ENCODE measurements around the gene VPS8. TPM values are rescaled to one million over a fixed set of nuclear protein-coding genes. Genes with fewer than 3 reads are reported as not detected.

Gene VPS8
- total RNA-seq, 3 donors from 2014 or later: 52.2 to 86.3 (median 61.9) TPM

DNA sequence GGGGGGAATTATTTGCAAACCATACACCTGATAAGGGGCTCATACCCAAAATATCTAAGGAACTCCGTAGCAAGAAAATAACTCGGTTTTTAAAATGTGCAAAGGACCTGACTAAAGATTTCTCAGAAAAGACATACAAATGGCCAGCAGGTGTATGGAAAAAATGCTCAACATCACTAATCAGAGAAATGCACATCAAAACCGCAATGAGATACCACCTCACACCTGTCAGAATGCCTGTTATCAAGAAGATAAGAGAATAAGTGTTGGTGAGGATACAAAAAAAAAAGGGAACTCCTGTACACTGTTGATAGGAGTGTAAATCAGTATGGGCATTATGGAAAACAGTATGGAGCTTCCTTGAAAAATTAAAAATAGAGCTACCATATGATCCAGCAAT lies 251.5 kb downstream of the VPS8 start:
- no peaks in the 10 kb centered on the region for H3K27me3 ChIP-seq
- no peak overlapping the region for H3K4me3 ChIP-seq
- no peak for DNase-seq (ENCODE audit: low spot score in 2 of 2)
- no peaks in the 10 kb centered on the region for H3K4me1 ChIP-seq
- TF ChIP-seq POLR2AphosphoS5 (IDR thresholded peaks at IDR 0.05) (no peak), POLR2A (IDR thresholded peaks at IDR 0.05) (no peak)
- TF ChIP-seq, protein P1, sequence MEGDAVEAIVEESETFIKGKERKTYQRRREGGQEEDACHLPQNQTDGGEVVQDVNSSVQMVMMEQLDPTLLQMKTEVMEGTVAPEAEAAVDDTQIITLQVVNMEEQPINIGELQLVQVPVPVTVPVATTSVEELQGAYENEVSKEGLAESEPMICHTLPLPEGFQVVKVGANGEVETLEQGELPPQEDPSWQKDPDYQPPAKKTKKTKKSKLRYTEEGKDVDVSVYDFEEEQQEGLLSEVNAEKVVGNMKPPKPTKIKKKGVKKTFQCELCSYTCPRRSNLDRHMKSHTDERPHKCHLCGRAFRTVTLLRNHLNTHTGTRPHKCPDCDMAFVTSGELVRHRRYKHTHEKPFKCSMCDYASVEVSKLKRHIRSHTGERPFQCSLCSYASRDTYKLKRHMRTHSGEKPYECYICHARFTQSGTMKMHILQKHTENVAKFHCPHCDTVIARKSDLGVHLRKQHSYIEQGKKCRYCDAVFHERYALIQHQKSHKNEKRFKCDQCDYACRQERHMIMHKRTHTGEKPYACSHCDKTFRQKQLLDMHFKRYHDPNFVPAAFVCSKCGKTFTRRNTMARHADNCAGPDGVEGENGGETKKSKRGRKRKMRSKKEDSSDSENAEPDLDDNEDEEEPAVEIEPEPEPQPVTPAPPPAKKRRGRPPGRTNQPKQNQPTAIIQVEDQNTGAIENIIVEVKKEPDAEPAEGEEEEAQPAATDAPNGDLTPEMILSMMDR (IDR thresholded peaks at IDR 0.05): no peak
- intact Hi-C loops (cut with DNase I; ENCODE audit: low total_unique reads): no loop called here
- H3K27ac ChIP-seq: no peak overlapping the region
- H3K9me3 ChIP-seq: peaks cover 5 to 7% of the 10 kb centered on the region in 2 donors
- no peaks in the 10 kb centered on the region for H3K36me3 ChIP-seq

DNA sequence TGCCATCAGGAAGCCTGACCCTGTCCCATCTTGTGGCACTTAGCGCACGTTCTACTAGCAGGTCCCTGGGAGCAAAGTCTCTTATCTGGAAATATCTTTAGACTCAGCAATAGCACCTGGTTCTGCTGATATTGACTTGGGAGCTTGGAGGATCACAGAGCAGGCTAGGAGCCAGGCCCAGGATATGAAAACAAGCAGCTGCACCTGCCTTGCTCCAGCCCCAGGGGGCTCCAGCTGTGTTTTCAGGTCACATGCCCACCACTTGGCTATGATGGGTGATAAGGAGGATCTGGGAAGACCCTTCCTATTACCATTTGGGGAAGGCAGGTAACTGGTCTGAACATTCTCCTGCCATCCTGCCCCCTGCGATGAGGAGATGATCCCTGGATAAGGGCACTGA lies 253.1 kb downstream of the VPS8 start:
- Histone ChIP-seq H3K4me1 (no peaks in the 10 kb centered on the region), H3K4me3 (no peak overlapping the region), H3K9me3 (peaks cover 5 to 7% of the 10 kb centered on the region in 2 donors), H3K27ac (no peak overlapping the region), H3K27me3 (no peaks in the 10 kb centered on the region), H3K36me3 (no peaks in the 10 kb centered on the region)
- intact Hi-C loops (cut with DNase I; ENCODE audit: low total_unique reads): no loop called here
- TF ChIP-seq POLR2A (IDR thresholded peaks at IDR 0.05) (no peak), POLR2AphosphoS5 (IDR thresholded peaks at IDR 0.05) (no peak)
- TF ChIP-seq, protein P1 (IDR thresholded peaks at IDR 0.05): no peak
- DNase-seq (ENCODE audit: low spot score in 2 of 2): no peak

DNA sequence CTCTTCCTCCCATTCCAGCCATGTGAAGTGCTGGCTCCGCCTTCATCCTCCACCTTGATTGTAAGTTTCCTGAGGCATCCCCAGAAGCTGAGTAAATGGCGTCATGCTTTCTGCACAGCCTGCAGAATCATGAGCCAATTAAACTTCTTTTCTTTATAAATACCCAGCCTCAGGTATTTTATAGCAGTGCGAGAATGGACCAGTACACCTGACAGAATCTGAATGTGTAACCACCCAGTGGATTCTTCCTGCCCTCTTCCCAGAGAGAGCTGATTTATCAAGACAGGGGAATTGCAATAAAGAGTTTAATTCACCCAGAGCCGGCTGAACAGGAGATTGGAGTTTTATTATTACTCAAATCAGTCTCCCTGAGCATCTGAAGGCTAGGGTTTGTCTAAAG lies 254.3 kb downstream of the VPS8 start:
- no peak overlapping the region for H3K4me3 ChIP-seq
- H3K9me3 ChIP-seq: no peaks in the 10 kb centered on the region
- no peaks in the 10 kb centered on the region for H3K4me1 ChIP-seq
- intact Hi-C loops (cut with DNase I; ENCODE audit: low total_unique reads): no loop called here
- no peak for TF ChIP-seq POLR2A (IDR thresholded peaks at IDR 0.05)
- TF ChIP-seq POLR2AphosphoS5 (IDR thresholded peaks at IDR 0.05): no peak
- TF ChIP-seq, protein P1 (IDR thresholded peaks at IDR 0.05): no peak
- H3K27me3 ChIP-seq: no peaks in the 10 kb centered on the region
- H3K36me3 ChIP-seq: no peaks in the 10 kb centered on the region
- H3K27ac ChIP-seq: no peak overlapping the region
- no peak for DNase-seq (ENCODE audit: low spot score in 2 of 2)

DNA sequence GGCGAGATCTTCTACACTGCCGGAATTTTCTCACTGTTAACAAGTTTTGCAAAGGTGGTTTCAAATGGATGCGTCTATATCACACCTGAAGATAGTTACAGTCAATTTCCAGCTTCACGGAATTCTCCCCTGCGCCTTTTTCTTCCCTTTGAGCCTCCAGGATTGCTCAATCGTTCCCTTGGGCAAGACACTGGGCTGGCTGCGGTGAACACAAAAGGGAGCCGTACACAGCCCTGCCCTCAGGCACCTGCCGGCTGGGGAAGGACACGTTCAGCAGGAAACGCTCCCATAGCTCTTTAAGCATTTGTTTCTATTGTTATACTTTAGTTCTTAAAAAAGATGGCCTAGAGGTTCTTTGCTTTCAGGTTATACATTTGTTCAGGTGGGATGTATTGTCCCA lies 255.2 kb downstream of the VPS8 start:
- Histone ChIP-seq H3K4me1 (no peaks in the 10 kb centered on the region), H3K36me3 (no peaks in the 10 kb centered on the region), H3K27me3 (no peaks in the 10 kb centered on the region), H3K27ac (no peak overlapping the region), H3K4me3 (no peak overlapping the region), H3K9me3 (no peaks in the 10 kb centered on the region)
- intact Hi-C loops (cut with DNase I; ENCODE audit: low total_unique reads): no loop called here
- no peak for TF ChIP-seq POLR2A (IDR thresholded peaks at IDR 0.05)
- no peak for TF ChIP-seq POLR2AphosphoS5 (IDR thresholded peaks at IDR 0.05)
- TF ChIP-seq, protein P1 (IDR thresholded peaks at IDR 0.05): no peak
- no peak for DNase-seq (ENCODE audit: low spot score in 2 of 2)

DNA sequence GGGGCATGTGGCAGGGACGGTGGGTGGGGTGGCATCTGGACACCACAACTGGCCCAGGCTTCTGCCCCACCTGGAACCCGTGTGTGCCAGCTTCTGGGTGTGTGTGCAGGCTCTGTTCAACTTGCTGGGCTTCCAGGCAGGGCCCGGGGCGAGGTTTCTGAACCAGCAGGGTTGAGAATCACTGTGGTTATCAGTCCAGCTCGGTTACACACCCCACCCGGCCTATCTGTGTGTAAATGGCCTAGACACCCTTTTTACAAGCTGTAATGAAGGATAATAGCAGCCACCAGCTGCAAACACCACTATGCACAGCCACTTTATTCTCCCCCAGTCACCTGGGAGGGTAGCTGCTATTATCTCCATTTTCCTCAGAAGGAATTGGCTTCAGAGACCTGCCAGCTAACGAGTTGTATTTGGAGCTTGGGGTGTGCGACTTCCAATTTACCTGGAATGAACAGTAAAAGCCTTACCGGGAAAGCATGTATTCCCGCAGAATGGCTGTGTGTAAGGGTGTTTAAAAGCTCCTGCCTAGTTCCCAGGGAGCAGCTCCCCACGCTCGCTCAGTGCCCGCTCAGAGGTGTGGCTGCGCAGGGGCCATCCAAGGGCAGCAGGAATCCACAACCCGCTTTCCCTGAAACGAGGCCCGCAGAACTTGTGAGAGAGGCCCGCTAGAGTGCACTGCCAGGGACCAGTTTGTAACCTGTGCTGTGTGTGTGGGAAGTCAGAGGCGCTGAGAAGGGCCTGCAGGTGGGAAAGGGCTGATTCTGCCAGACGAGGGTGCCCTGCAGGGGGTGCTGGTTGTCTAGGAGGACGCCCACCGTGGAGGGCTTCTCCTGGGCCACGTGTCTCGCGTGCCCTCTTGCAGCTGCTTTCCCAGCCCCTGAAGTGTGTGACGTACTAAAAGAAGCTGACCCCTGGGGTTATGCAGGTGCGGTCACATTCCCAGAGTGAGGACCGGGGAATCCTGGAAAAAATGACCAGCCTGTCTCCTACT lies 257.4 kb downstream of the VPS8 start:
- DNase-seq (ENCODE audit: low spot score in 2 of 2): no peak
- TF ChIP-seq POLR2A (IDR thresholded peaks at IDR 0.05) (no peak), POLR2AphosphoS5 (IDR thresholded peaks at IDR 0.05) (no peak)
- TF ChIP-seq, protein P1 (IDR thresholded peaks at IDR 0.05): no peak
- Histone ChIP-seq H3K4me3 (no peak overlapping the region), H3K27me3 (no peaks in the 10 kb centered on the region), H3K4me1 (no peaks in the 10 kb centered on the region), H3K9me3 (no peaks in the 10 kb centered on the region), H3K27ac (no peak overlapping the region), H3K36me3 (no peaks in the 10 kb centered on the region)
- intact Hi-C loops (cut with DNase I; ENCODE audit: low total_unique reads): no loop called here

Data from breast epithelium (tissue), 4 donors.